ENCODE results near the gene LTK. TPM values are rescaled to one million over a fixed set of nuclear protein-coding genes. Genes with fewer than 3 reads are reported as not detected.
A peak's percentile ranks its signal among the peaks of the same experiment; 100 is the strongest.

Gene LTK
- total and polyA plus RNA-seq, 2 of the 8 experiments (the other 6 are each of a cell fraction or from before 2014, with no cell fraction given), result 0.05 to 0.19 TPM

- H2BK15ac ChIP-seq (ENCODE audit: low read length), result no peak overlapping the region
- H3K79me2 ChIP-seq (ENCODE audit: control insufficient read depth in 1 of 2, insufficient read depth in 2 of 2, low read length in 2 of 2), result no peaks in the 10 kb centered on the region
- H4K91ac ChIP-seq (replicated peaks; ENCODE audit: insufficient read length, low read length), result no peak overlapping the region
- H3K56ac ChIP-seq (replicated peaks; ENCODE audit: insufficient read length, low read depth, low read length), result no peak overlapping the region
- H2BK5ac ChIP-seq (ENCODE audit: low read depth, low read length), result no peak overlapping the region
- H3K27ac ChIP-seq (ENCODE audit: low read depth, low read length), result no peak overlapping the region
- H3K36me3 ChIP-seq (ENCODE audit: control insufficient read depth in 2 of 4, insufficient read depth in 4 of 4, low read length in 3 of 4), result peaks cover 0 to 5% (median 0%) of the 10 kb centered on the region in 4 experiments; a peak in 1 of 8 replicates
- H3K9me3 ChIP-seq (ENCODE audit: insufficient read depth in 2 of 2, low read depth in 1 of 2, low read length in 1 of 2), result no peaks in the 10 kb centered on the region
- H4K5ac ChIP-seq (ENCODE audit: insufficient read length, low read depth, low read length), result no peak overlapping the region
- no peak overlapping the region for H3K4ac ChIP-seq (replicated peaks; ENCODE audit: insufficient read length, low read depth, low read length)
- FAIRE-seq (no peak), DNase-seq (ENCODE audit: low read depth in 1 of 2, low spot score in 2 of 2) (peak in 1 of 2 experiments; percentile 86)
- peak overlapping the region; percentile 88 to 94 for H3K4me2 ChIP-seq (ENCODE audit: insufficient read depth in 1 of 2, low read depth in 2 of 2, low read length in 2 of 2)
- H3K14ac ChIP-seq (ENCODE audit: insufficient read length), result no peak overlapping the region
- H2BK20ac ChIP-seq (ENCODE audit: low read length), result no peak overlapping the region
- peak overlapping the region; percentile 31 to 78 (median 38) for H3K4me3 ChIP-seq (ENCODE audit: extremely low read depth in 1 of 4, insufficient read depth in 2 of 4, low read depth in 3 of 4, low read length in 4 of 4)
- no peak overlapping the region for H3K9ac ChIP-seq (replicated peaks in 1 of 4; ENCODE audit: extremely low read depth in 1 of 4, low read depth in 3 of 4, low read length in 3 of 4)
- no peak overlapping the region for H3K23ac ChIP-seq (ENCODE audit: insufficient read length)
- H2AK5ac ChIP-seq (ENCODE audit: low read depth, low read length), result no peak overlapping the region
- H3K18ac ChIP-seq (ENCODE audit: extremely low read depth, low read length), result peak overlapping the region; percentile 60; the same call in 1 of the 2 replicates
- H3K27me3 ChIP-seq (replicated peaks in 1 of 4; ENCODE audit: control insufficient read depth in 3 of 4, extremely low read depth in 1 of 4, insufficient read depth in 3 of 4, low read length in 3 of 4), result peaks cover 64 to 88% (median 85%) of the 10 kb centered on the region in 4 experiments
- H2BK12ac ChIP-seq (ENCODE audit: low read depth, low read length), result peak overlapping the region; percentile 50; the same call in 1 of the 2 replicates
- no peaks in the 10 kb centered on the region for H3K79me1 ChIP-seq (ENCODE audit: low read depth, low read length)
- H3K4me1 ChIP-seq (replicated peaks in 1 of 4; ENCODE audit: control insufficient read depth in 3 of 4, insufficient read depth in 4 of 4, low read length in 3 of 4), result peaks cover 0 to 15% (median 8%) of the 10 kb centered on the region in 4 experiments; a peak in 6 of 7 replicates
- H4K20me1 ChIP-seq (replicated peaks in 1 of 2; ENCODE audit: control insufficient read depth in 1 of 2, insufficient read depth in 2 of 2, low read length in 2 of 2), result peaks cover 2 to 10% of the 10 kb centered on the region in 2 experiments
- WGBS, 2 experiments (ENCODE audit: extremely low coverage in 1 of 2, insufficient coverage in 1 of 2, insufficient read length in 1 of 2, insufficient replicate concordance in 2 of 2, low coverage in 1 of 2, low lambda C conversion rate in 2 of 2, missing lambda C conversion rate in 1 of 2), result 3% methylated on average over 39 of the region's 77 CpGs; no CpG with 5 or more reads in 1 of the 2 experiments
- H3K23me2 ChIP-seq (ENCODE audit: low read depth, low read length), result peaks cover 23% of the 10 kb centered on the region; the same call in 1 of the 2 replicates
- CTCF ChIA-PET (ENCODE audit: partially characterized antibody), result interaction anchor here (0.5 to 1.9 kb wide), 4 partner anchors 10 to 125 kb away, joined by 3 to 8 read pairs (median 6); no protein-coding TSS in a partner anchor
- H4K8ac ChIP-seq (ENCODE audit: extremely low read depth, insufficient read depth, low read length), result no peak overlapping the region
- peak overlapping the region; percentile 71; the same call in 1 of the 2 replicates for H2AFZ ChIP-seq (ENCODE audit: low read length)
- POLR2A ChIA-PET (ENCODE audit: partially characterized antibody), result interaction anchor here (1.3 to 2.5 kb wide), 2 partner anchors 19 to 50 kb away, joined by 3 to 8 read pairs; partner anchors contain the start of genes LTK and RPAP1
- no peak overlapping the region for H2BK120ac ChIP-seq (replicated peaks; ENCODE audit: low read depth, low read length)
- TF ChIP-seq CHD2 (IDR thresholded peaks at IDR 0.05; ENCODE audit: low read length), result peak; percentile 54; the same call in 1 of the 2 replicates
- peak; percentile 80 for TF ChIP-seq SUZ12 (IDR thresholded peaks at IDR 0.05; ENCODE audit: low read length)
- TF ChIP-seq USF2 (IDR thresholded peaks at IDR 0.05; ENCODE audit: low read length), result no peak
- TF ChIP-seq, protein P1, sequence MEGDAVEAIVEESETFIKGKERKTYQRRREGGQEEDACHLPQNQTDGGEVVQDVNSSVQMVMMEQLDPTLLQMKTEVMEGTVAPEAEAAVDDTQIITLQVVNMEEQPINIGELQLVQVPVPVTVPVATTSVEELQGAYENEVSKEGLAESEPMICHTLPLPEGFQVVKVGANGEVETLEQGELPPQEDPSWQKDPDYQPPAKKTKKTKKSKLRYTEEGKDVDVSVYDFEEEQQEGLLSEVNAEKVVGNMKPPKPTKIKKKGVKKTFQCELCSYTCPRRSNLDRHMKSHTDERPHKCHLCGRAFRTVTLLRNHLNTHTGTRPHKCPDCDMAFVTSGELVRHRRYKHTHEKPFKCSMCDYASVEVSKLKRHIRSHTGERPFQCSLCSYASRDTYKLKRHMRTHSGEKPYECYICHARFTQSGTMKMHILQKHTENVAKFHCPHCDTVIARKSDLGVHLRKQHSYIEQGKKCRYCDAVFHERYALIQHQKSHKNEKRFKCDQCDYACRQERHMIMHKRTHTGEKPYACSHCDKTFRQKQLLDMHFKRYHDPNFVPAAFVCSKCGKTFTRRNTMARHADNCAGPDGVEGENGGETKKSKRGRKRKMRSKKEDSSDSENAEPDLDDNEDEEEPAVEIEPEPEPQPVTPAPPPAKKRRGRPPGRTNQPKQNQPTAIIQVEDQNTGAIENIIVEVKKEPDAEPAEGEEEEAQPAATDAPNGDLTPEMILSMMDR (IDR thresholded peaks at IDR 0.05; ENCODE audit: control extremely low read depth in 1 of 3, insufficient read depth in 1 of 3, low read depth in 1 of 3, low read length in 3 of 3), result peak; percentile 6 to 40 (median 29); a peak in 2 of 4 replicates
Measured at GRCh38 chr15:41494190-41494921, 19.3 kb downstream of the LTK start.

Measured in H1 (cell line).